Left forelimb (tissue), 1 donor: ENCODE results near the gene SEMA6B.

ENCODE experiments used
- DNase-seq: peaks from one replicate; pipeline ENCODE4 v3.0.0-alpha.2; 2018; ENCODE audit warnings: low spot score

Gene SEMA6B

DNA sequence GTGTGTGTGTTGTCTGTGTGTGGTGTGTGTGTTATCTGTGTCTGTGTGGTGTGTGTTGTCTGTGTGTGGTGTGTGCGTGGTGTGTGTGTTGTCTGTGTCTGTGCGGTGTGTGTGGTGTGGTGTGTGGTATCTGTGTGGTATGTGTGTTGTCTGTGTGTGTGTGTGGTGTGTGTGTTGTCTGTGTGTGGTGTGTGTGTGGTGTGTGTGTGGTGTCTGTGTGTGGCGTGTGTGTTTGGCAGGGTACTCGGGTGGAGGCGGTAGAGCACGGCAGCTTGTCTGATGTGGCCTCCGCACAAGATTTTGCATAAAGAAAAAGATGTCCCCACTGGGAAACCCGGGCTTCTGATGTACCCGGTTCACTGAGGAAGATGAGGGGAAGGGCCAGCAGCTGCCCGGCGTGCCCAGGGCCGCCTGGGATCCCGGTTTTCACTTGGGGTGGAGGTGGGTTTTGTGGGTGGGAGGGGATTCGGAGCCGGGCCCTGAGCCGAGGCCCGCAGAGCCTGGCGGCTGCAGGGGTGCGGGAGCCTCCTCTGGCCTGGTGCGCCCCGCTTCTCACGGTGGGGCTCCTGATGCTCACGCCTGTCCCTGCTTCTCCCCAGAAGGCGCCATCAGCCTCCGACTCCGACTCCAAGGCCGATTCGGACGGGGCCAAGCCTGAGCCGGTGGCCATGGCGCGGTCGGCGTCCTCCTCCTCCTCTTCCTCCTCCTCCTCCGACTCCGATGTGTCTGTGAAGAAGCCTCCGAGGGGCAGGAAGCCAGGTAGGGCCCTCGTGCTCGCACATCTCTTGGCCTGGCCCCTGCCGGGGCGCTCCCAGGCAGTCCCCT is 66.2 kb downstream of the SEMA6B start:
- peak; percentile 42 for DNase-seq
